H4 (cell line): Measurements from ENCODE around the gene MPIG6B. TPM values are rescaled to one million over a fixed set of nuclear protein-coding genes. Genes with fewer than 3 reads are reported as not detected.
A peak's percentile ranks its signal among the peaks of the same experiment; 100 is the strongest.

ENCODE experiments used
- DNase-seq: peaks from one replicate; pipeline ENCODE4 v3.0.0-alpha.2; 2015; ENCODE audit warnings: low spot score
- total RNA-seq: library from RNA; depleted of rRNA; stranded (reverse); fragments of >200 nt; shearing (Covaris generic); gene quantifications from 2 replicates; pipeline ENCODE4 v1.2.3, GENCODE V29; 2014

MPIG6B gene
- total RNA-seq, 1 experiment from 2014 or later: not detected

- DNase-seq: no peak
Measured at GRCh38 chr6:31721351-31722020, 1.7 kb upstream of the MPIG6B start, which contains the start of gene LY6G6C. LY6G6C (minus strand) TSS chr6:31721746; CDS start chr6:31721679, 67 bp downstream.

- no peak for DNase-seq
Measured at GRCh38 chr6:31722173-31722572, 1.0 kb upstream of the MPIG6B start.

- no peak for DNase-seq
Measured at GRCh38 chr6:31723980-31724691, 963 bp downstream of the MPIG6B start.

- DNase-seq: no peak
Measured at GRCh38 chr6:31725502-31726350, 2.6 kb downstream of the MPIG6B start.

GRCh38 chr6:31727034-31727716 lies 4.0 kb downstream of the MPIG6B start:
- no peak for DNase-seq

- DNase-seq: no peak
Measured at GRCh38 chr6:31727717-31728671, 4.8 kb downstream of the MPIG6B start.

GRCh38 chr6:31728767-31729514 lies 5.8 kb downstream of the MPIG6B start, which contains the start of gene DDAH2:
DDAH2 (minus strand) TSS chr6:31729299; CDS start chr6:31729161, 138 bp downstream.
- no peak for DNase-seq

- peak; percentile 79 for DNase-seq
Measured at GRCh38 chr6:31729515-31729978, 6.4 kb downstream of the MPIG6B start.

GRCh38 chr6:31729979-31730630 lies 6.9 kb downstream of the MPIG6B start:
- peak; percentile 78 for DNase-seq

- no peak for DNase-seq
Measured at GRCh38 chr6:31730631-31731086, 7.5 kb downstream of the MPIG6B start.

GRCh38 chr6:31732029-31732428 lies 8.9 kb downstream of the MPIG6B start:
- DNase-seq: no peak

GRCh38 chr6:31733734-31734133 lies 10.6 kb downstream of the MPIG6B start:
- no peak for DNase-seq

- no peak for DNase-seq
Measured at GRCh38 chr6:31734247-31734820, 11.2 kb downstream of the MPIG6B start.

- DNase-seq: peak; percentile 64
Measured at GRCh38 chr6:31734821-31735406, 11.7 kb downstream of the MPIG6B start.

GRCh38 chr6:31736021-31736767 lies 13.0 kb downstream of the MPIG6B start, which contains the start of gene CLIC1:
CLIC1 (minus strand) TSS chr6:31736530; CDS start chr6:31736300, 230 bp downstream.
- peak; percentile 87 for DNase-seq

GRCh38 chr6:31736768-31737314 lies 13.7 kb downstream of the MPIG6B start:
- no peak for DNase-seq
